Measurements from ENCODE around the gene VAMP1. TPM values are rescaled to one million over a fixed set of nuclear protein-coding genes. Genes with fewer than 3 reads are reported as not detected.

Gene VAMP1
- total RNA-seq, 6 experiments from 2014 or later: 3.5 to 6.5 (median 6.0) TPM

DNA sequence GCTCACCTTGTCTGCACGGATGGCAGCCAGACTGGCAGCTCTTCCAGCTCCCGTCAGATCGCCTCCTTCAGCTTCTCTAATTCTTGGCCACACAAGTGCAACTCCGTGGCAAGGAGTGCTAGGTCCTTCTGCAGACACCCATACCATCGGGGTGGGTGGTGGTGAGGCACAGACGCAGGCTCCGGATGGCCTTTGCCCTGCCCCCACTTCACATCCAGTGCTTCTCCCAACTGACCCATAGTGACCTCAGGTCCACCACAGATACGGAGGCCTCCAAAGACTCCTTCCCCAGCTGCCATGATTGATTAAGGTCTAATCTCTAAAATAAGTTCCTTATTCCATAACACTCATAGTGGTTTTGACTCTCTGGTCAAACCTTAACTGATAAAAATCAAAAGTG lies 45.6 kb downstream of the VAMP1 start:
- intact Hi-C loops (cut with DNase I): loop anchor here in 1 of 2 donors (5.0 to 10.0 kb wide), 2 partner anchors 37 to 120 kb away; no protein-coding TSS in a partner anchor
- TF ChIP-seq, protein P1, sequence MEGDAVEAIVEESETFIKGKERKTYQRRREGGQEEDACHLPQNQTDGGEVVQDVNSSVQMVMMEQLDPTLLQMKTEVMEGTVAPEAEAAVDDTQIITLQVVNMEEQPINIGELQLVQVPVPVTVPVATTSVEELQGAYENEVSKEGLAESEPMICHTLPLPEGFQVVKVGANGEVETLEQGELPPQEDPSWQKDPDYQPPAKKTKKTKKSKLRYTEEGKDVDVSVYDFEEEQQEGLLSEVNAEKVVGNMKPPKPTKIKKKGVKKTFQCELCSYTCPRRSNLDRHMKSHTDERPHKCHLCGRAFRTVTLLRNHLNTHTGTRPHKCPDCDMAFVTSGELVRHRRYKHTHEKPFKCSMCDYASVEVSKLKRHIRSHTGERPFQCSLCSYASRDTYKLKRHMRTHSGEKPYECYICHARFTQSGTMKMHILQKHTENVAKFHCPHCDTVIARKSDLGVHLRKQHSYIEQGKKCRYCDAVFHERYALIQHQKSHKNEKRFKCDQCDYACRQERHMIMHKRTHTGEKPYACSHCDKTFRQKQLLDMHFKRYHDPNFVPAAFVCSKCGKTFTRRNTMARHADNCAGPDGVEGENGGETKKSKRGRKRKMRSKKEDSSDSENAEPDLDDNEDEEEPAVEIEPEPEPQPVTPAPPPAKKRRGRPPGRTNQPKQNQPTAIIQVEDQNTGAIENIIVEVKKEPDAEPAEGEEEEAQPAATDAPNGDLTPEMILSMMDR (IDR thresholded peaks at IDR 0.05): no peak
- TF ChIP-seq POLR2A (IDR thresholded peaks at IDR 0.05): no peak
- H3K9me3 ChIP-seq: no peaks in the 10 kb centered on the region
- no peak overlapping the region for H3K4me3 ChIP-seq
- DNase-seq: peak in 2 of 3 donors; percentile 35 to 38
- H3K27ac ChIP-seq: no peak overlapping the region
- WGBS (ENCODE audit: insufficient coverage, low coverage, low lambda C conversion rate, missing lambda C conversion rate): 76% methylated on average over 5 of the region's 8 CpGs
- no peak for ATAC-seq
- no peaks in the 10 kb centered on the region for H3K27me3 ChIP-seq
- no peaks in the 10 kb centered on the region for H3K4me1 ChIP-seq
- H3K36me3 ChIP-seq: no peaks in the 10 kb centered on the region

DNA sequence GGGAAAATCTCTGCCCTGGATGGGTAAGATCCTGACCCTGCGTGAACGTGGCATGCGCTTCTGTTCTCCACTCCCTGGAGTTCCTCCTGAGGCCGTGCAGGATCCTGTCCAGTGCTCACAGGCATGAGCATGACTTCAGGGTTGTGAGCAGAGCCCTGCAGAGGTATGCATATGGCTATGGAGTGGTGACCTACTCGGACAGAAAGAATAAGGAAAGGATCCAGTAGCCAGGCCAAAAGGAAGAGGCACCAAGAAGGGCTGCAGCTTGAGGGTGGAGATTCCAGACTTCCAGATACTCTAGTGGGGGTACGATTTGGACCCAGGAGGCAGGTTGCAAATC lies 46.5 kb downstream of the VAMP1 start:
- Histone ChIP-seq H3K4me3 (no peak overlapping the region), H3K4me1 (no peaks in the 10 kb centered on the region), H3K36me3 (no peaks in the 10 kb centered on the region), H3K27ac (no peak overlapping the region), H3K27me3 (no peaks in the 10 kb centered on the region), H3K9me3 (no peaks in the 10 kb centered on the region)
- DNase-seq (no peak), ATAC-seq (peak in 1 of 4 donors; percentile 22)
- 58% methylated on average over 2 of the region's 6 CpGs for WGBS (ENCODE audit: insufficient coverage, low coverage, low lambda C conversion rate, missing lambda C conversion rate)
- TF ChIP-seq POLR2A (IDR thresholded peaks at IDR 0.05): no peak
- TF ChIP-seq, protein P1 (IDR thresholded peaks at IDR 0.05): no peak
- intact Hi-C loops (cut with DNase I): loop anchor here in 1 of 2 donors (5.0 to 10.0 kb wide), 2 partner anchors 38 to 121 kb away; no protein-coding TSS in a partner anchor

DNA sequence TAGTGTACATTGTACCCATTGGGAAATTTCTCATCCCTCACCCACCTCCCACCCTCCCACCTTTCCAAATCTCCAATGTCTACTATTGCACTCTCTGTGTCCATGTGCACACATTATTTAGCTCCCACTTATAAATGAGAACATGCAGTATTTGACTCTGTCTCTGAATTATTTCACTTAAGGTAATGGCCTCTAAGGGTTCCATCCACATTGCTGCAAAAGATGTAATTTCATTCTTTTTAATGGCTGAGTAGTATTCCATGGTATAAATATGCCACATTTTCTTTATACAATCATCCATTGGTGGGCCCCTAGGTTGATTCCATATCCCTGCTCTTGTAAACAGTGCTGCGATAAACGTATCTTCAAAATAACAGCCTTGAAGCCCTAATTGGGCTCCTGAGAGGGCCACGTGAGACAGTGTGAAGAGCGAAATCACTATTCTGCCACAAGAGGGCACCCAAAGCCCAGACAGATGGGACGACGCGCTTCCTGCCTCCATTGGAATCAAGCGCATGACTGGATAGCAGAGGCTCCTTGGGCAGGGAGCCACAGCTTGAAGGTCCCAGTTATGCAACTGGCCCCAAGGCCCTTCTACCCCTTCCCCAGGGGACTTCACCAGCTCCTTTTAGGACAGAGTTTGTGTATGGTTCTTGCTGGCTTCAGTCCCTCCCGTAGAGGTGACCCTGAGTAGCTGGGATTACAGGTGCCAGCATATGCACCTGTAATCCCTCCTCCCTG lies 47.0 kb downstream of the VAMP1 start:
- H3K36me3 ChIP-seq: no peaks in the 10 kb centered on the region
- intact Hi-C loops (cut with DNase I): loop anchor here in 1 of 2 donors (5.0 to 10.0 kb wide), 2 partner anchors 39 to 121 kb away; no protein-coding TSS in a partner anchor
- ATAC-seq: peak; percentile 99 to 100 (median 100)

DNA sequence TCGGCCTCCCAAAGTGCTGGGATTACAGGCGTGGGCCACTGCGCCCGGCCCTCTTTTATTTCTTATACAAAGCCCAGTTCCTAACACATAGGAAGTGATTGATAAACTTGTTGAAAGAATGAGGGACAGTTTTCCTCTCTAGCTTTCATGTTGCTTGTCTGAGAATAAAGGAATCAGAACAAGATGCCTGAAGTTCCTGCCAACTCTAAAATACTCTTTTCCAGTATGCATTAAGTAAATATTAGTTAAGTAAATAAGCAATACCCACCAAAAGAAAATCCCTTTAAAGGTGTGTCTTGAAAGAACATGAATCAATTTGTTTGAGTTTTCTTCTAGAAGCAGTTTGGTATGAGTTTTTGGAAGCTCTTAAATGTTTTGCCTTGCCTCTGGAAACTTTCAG lies 50.1 kb downstream of the VAMP1 start:
- intact Hi-C loops (cut with DNase I): loop anchor here in 1 of 2 donors (5.0 to 10.0 kb wide), 2 partner anchors 42 to 124 kb away; no protein-coding TSS in a partner anchor
- Histone ChIP-seq H3K9me3 (no peaks in the 10 kb centered on the region), H3K27me3 (no peaks in the 10 kb centered on the region), H3K4me1 (no peaks in the 10 kb centered on the region), H3K36me3 (no peaks in the 10 kb centered on the region), H3K4me3 (no peak overlapping the region), H3K27ac (no peak overlapping the region)
- ATAC-seq: no peak
- 51% methylated on average over 3 of the region's 4 CpGs for WGBS (ENCODE audit: insufficient coverage, low coverage, low lambda C conversion rate, missing lambda C conversion rate)
- no peak for DNase-seq
- TF ChIP-seq, protein P1 (IDR thresholded peaks at IDR 0.05): no peak

More for the DNA sequence above, 47.0 kb downstream of the VAMP1 start:
- Histone ChIP-seq H3K27ac (no peak overlapping the region), H3K4me3 (no peak overlapping the region), H3K9me3 (no peaks in the 10 kb centered on the region), H3K27me3 (no peaks in the 10 kb centered on the region), H3K4me1 (no peaks in the 10 kb centered on the region)
- TF ChIP-seq, protein P1 (IDR thresholded peaks at IDR 0.05): peak; percentile 90 to 93 (median 92)
- TF ChIP-seq POLR2A (IDR thresholded peaks at IDR 0.05): no peak
- WGBS (ENCODE audit: insufficient coverage, low coverage, low lambda C conversion rate, missing lambda C conversion rate): 0% methylated on average over 8 of the region's 9 CpGs
- DNase-seq: peak; percentile 76 to 83 (median 82)
